ENCODE measurements around the gene COG5. TPM values are rescaled to one million over a fixed set of nuclear protein-coding genes. Genes with fewer than 3 reads are reported as not detected.

The COG5 gene
- total and polyA plus RNA-seq, 9 of the 15 experiments (the other 6 are each of a cell fraction or from before 2014, with no cell fraction given), result 15.3 to 75.1 (median 56.4) TPM

DNA sequence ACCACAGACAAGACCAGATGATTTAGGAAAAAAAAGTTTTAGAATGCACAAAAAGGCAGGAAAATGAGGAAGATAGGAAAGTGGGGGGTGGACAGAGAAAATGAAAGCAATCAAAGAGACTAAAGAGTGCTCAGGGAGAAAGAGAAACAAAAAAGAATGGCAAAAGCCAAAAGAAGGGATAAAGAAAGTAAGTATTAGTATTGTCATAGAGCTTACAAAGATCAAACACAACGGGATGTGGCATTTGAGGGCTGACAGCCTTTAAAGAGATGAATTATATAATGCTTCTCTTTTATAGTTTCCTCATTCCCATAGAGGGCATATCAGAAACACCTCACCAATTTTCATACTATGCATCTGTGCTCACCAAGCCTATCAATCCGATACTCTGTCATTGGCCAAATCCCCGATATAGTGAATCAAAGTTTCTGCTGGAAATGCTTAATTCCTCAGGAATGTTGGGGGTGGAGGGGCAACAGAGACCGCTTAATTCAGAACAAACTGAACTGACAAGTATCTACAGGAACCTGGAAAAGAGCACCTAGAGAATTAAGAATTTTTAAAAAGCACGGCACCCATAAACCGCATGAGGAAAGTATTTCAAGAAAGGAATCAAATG, 2.7 kb downstream of the COG5 start (continued):
- TF ChIP-seq, protein P1, sequence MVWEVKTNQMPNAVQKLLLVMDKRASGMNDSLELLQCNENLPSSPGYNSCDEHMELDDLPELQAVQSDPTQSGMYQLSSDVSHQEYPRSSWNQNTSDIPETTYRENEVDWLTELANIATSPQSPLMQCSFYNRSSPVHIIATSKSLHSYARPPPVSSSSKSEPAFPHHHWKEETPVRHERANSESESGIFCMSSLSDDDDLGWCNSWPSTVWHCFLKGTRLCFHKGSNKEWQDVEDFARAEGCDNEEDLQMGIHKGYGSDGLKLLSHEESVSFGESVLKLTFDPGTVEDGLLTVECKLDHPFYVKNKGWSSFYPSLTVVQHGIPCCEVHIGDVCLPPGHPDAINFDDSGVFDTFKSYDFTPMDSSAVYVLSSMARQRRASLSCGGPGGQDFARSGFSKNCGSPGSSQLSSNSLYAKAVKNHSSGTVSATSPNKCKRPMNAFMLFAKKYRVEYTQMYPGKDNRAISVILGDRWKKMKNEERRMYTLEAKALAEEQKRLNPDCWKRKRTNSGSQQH (CRISPR knock-in tag; IDR thresholded peaks at IDR 0.05), result 0 out of 2 replicates have a peak, but pooled peaks have one; percentile 60

DNA sequence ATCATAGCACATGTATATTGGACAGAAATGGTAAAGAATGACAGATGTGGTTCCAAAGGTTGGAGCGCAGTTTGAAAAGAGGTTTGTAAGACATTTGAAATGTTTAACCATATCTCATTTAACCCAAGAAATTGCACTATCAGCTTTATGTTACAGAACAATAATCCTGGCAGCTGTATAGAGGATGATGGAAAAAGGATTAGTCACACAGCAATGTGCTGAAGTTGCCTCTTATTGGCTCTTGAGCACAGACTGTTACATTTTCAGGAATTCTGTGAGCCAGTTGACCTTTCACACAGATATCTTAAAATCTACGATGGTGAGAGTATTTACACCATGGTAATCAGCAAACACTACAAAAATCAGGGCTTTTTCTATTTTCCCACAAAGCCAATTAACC, 3.9 kb downstream of the COG5 start:
- Histone ChIP-seq H3K9me3 (replicated peaks; ENCODE audit: control insufficient read depth, insufficient read depth, low read depth, low read length) (no peaks in the 10 kb centered on the region), H4K20me1 (replicated peaks; ENCODE audit: control insufficient read depth, insufficient read depth, low read length) (peaks cover 6% of the 10 kb centered on the region; the same call in 1 of the 2 replicates), H3K27me3 (ENCODE audit: control insufficient read depth in 2 of 2, insufficient read depth in 2 of 2, low read length in 2 of 2) (no peaks in the 10 kb centered on the region), H3K9me1 (ENCODE audit: control insufficient read depth, insufficient read depth, low read length) (no peaks in the 10 kb centered on the region), H3K4me3 (no peak overlapping the region), H3K79me2 (ENCODE audit: control insufficient read depth, insufficient read depth, low read length) (peaks cover 65% of the 10 kb centered on the region), H3K4me2 (ENCODE audit: insufficient read depth, low read length) (peak overlapping the region; percentile 8; the same call in 1 of the 2 replicates), H2AFZ (ENCODE audit: low read depth, low read length) (no peak overlapping the region), H3K9ac (ENCODE audit: insufficient read depth in 1 of 2, low read depth in 2 of 2, low read length in 2 of 2) (peak overlapping the region in 1 of 2 experiments; percentile 9; a peak in 1 of 4 replicates), H3K27ac (ENCODE audit: extremely low read depth, low read depth, low read length) (peak overlapping the region; percentile 1; the same call in 1 of the 3 replicates), H3K36me3 (ENCODE audit: control insufficient read depth, insufficient read depth, low read length) (peaks cover 42% of the 10 kb centered on the region; the same call in 2 of the 3 replicates), H3K4me1 (replicated peaks in 1 of 2; ENCODE audit: control insufficient read depth in 2 of 2, insufficient read depth in 2 of 2, low read length in 2 of 2) (peaks cover 10 to 27% of the 10 kb centered on the region in 2 experiments; a peak in 4 of 5 replicates)
- CTCF ChIA-PET (ENCODE audit: low intra/inter-chr PET ratio), result no interaction called here
- in situ Hi-C loops (cut with MboI), result no loop called here
- intact Hi-C loops (cut with micrococcal nuclease), result loop anchor here (5.0 kb wide), 1 partner anchor 98 kb away; no protein-coding TSS in a partner anchor
- ATAC-seq, result no peak
- DNase-seq (ENCODE audit: extremely low read depth in 1 of 4, low spot score in 3 of 4), result peak in 1 of 4 experiments; percentile 21
- no peak for FAIRE-seq
- no TSS peak for BruUV-seq (replicated peaks)
- POLR2A ChIA-PET, result interaction anchor here (1.0 kb wide), 1 partner anchor 23 kb away, joined by 4 read pairs; no protein-coding TSS in a partner anchor
- 50% methylated on average over 2 of the region's 2 CpGs for WGBS (ENCODE audit: insufficient coverage, low coverage, missing lambda C conversion rate)
- TF ChIP-seq C11orf30 (IDR thresholded peaks at IDR 0.05; ENCODE audit: low read depth) (peak; percentile 94), NR2C1 (IDR thresholded peaks at IDR 0.05) (peak; percentile 45; the same call in 1 of the 2 replicates), NR2C1 (tag; IDR thresholded peaks at IDR 0.05) (peak; percentile 63), ZNF316 (IDR thresholded peaks at IDR 0.05) (peak; percentile 96), XRCC3 (IDR thresholded peaks at IDR 0.05) (no peak), RUNX1 (IDR thresholded peaks at IDR 0.05; ENCODE audit: low read depth) (no peak), SMAD4 (CRISPR knock-in tag; conservative IDR thresholded peaks at IDR 0.05) (0 out of 2 replicates have a peak, but pooled peaks have one; percentile 20), JUND (IDR thresholded peaks at IDR 0.05; ENCODE audit: borderline replicate concordance, low read depth, low read length) (peak; percentile 32; the same call in 1 of the 2 replicates), JUND (tag; IDR thresholded peaks at IDR 0.05; ENCODE audit: borderline replicate concordance, low read depth, low read length) (no peak; the same call in 2 of the 3 replicates), ZNF263 (CRISPR knock-in tag; IDR thresholded peaks at IDR 0.05; ENCODE audit: borderline replicate concordance) (no peak), NR2C2 (CRISPR knock-in tag; IDR thresholded peaks at IDR 0.05) (no peak), NR2C2 (tag; IDR thresholded peaks at IDR 0.05) (0 out of 2 replicates have a peak, but pooled peaks have one; percentile 34), JUN (IDR thresholded peaks at IDR 0.05; ENCODE audit: borderline replicate concordance, low read depth, low read length) (peak; percentile 11; the same call in 1 of the 2 replicates), JUN (CRISPR knock-in tag; IDR thresholded peaks at IDR 0.05; ENCODE audit: borderline replicate concordance) (no peak), MAFF (IDR thresholded peaks at IDR 0.05; ENCODE audit: low read length) (peak; percentile 79), MAFG (tag; conservative IDR thresholded peaks at IDR 0.05) (peak; percentile 76), GABPB1 (CRISPR knock-in tag; IDR thresholded peaks at IDR 0.05) (0 out of 2 replicates have a peak, but pooled peaks have one; percentile 15)
- TF ChIP-seq, protein P2, sequence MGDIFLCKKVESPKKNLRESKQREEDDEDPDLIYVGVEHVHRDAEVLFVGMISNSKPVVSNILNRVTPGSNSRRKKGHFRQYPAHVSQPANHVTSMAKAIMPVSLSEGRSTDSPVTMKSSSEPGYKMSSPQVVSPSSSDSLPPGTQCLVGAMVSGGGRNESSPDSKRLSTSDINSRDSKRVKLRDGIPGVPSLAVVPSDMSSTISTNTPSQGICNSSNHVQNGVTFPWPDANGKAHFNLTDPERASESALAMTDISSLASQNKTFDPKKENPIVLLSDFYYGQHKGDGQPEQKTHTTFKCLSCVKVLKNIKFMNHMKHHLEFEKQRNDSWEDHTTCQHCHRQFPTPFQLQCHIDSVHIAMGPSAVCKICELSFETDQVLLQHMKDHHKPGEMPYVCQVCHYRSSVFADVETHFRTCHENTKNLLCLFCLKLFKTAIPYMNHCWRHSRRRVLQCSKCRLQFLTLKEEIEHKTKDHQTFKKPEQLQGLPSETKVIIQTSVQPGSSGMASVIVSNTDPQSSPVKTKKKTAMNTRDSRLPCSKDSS (IDR thresholded peaks at IDR 0.05; ENCODE audit: low read depth, partially characterized antibody), result no peak
